Fibroblast of peridontal ligament (primary cell): ENCODE data around the gene ANKRD36.
"Not testable (repeated sequence)": the region's sequence is repeated elsewhere in the genome, so short reads cannot be mapped to it uniquely, and the experiment has no call there.

Experiments used
- DNase-seq: peaks from one replicate; pipeline ENCODE4 v3.0.0-alpha.2; 2010; ENCODE audit errors: extremely low read depth

ANKRD36 gene

GRCh38 chr2:97293687-97294086 lies 180.7 kb downstream of the ANKRD36 start:
- not testable (repeated sequence) for DNase-seq
